GM10847 (cell line): ENCODE results near the gene ATP5F1D.

Experiments
- POLR2A ChIP-seq: IDR thresholded peaks from 2 replicates; pipeline ENCODE4 v1.6.1; 2011; ENCODE audit not compliant: insufficient read length; ENCODE audit errors: extremely low read depth

The ATP5F1D gene

GRCh38 chr19:1257475-1258162 lies 16.1 kb downstream of the ATP5F1D start:
- no peak for TF ChIP-seq POLR2A

DNA sequence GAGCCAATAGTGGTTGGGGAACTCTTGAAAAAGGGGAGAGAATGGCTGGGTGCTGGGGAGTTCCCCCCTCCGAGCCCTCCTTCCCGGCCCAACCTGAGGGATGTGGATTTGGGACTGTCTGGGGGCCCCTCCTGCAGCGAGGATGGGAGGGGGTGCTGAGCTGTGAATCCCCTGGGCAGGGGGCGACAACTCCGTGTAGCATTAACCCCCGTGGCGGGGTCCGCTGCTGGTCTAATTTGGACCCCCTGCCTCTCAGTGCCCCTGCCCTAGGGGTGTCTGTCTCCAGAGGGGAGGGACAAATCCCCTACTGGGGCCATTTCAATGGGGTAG lies 16.6 kb downstream of the ATP5F1D start:
- no peak for TF ChIP-seq POLR2A

DNA sequence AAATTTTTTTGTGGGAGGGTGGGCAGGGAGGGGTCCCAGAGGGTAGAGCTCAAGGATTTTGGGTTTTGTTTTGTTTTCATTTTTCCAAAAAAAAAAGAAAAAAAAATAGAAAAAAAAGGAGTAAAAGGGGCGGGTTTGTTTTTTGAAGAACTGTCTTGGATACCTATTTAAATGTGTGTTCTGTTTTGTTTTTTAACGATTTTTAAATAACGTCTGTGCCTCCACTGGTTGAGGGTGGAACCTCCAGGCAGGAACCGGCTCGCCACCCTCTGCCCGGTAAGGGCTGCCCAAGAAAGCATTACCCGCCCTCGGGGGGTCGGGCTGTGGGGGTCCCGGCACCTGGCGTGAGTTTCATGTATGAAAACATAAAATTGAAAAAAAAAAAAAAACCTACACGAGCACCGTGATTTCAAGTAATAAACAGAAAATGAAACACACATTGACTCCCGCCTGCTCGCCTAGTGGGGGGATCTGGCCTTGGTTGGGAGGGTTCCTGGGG lies 17.2 kb downstream of the ATP5F1D start:
- no peak for TF ChIP-seq POLR2A

- TF ChIP-seq POLR2A = peak; percentile 75
Measured at GRCh38 chr19:1259206-1259875, 17.8 kb downstream of the ATP5F1D start.

GRCh38 chr19:1259876-1260748 lies 18.6 kb downstream of the ATP5F1D start:
- no peak for TF ChIP-seq POLR2A

DNA sequence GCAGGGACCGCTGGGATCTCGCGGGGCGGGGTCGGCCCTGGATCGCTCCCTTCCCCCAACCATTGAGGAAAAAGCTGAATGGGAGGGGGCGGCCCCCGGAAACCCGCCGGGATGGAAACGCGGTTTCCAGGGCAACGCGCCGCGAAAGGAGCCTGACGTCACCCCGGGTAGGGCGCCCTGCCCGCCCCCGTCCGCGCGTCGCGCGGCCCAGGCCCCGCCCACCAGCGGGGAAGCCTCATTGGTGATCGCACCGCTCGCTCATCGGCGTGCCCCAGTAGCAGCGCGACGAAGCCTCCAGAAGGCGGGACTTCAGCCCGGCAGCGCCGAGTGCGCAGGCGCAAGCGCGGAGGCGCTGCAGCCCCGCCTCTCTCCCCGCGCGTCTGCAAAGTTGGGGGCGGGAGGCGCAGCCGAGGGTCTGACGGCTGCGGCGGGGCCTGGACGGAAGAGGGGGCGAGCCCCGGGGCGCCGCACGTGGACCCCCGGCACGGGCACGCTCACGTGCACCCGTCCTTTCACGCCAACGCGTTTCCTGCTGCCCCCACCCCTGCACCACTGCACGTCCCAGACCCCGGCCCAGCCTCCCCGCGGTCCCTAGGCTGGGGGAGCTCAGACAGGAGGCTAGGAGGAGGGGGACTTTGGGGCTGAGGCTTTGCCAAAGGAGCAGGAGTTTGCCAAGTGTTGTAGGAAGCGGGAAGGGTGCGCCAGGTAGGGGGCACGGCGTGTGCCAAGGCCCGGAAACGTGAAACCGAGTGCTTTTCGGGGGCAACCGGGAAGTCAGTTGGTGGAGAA lies 19.4 kb downstream of the ATP5F1D start:
- no peak for TF ChIP-seq POLR2A

GRCh38 chr19:1261538-1261797 lies 19.9 kb downstream of the ATP5F1D start:
- TF ChIP-seq POLR2A = no peak

DNA sequence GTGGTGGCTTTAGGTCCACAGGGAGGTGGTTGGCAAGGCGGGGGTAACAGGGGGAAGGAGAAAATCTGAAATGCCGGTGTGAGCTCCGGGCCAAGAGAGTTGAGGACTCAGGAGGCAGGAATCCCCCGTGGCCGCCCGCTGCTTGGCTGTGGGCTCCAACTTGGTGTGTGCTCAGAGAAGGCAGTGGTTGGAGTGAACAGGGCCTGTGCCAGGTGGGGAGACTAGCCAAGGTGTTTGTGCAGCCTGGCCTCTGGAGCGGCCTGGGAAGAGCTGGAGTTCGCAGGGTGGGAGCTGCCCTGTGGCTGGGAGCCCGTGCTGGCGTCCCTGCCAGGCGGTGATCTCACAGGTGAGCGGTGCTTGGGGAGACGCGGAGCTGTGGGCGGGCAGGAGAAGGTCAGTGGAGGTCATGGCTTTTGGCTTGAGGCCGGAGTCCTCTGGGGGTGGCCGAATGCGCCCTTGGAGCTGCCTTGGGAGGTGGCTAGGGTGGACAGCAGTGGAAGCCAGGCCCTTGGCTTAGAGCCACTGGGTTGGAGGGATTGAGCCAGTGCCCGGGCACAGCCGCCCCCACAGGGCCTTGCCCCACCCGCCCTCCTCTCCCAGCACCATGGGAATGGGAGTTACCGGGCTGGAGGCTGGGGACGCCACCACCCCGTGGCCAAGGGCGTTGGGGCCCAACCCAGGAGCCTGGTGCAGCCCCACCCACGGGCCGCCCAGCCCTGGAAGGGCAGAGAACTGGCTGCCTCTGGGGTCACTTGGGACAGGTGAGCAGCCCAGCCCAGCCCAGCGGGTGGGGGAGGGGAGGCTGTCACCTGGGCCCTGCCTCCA lies 20.5 kb downstream of the ATP5F1D start:
- no peak for TF ChIP-seq POLR2A

DNA sequence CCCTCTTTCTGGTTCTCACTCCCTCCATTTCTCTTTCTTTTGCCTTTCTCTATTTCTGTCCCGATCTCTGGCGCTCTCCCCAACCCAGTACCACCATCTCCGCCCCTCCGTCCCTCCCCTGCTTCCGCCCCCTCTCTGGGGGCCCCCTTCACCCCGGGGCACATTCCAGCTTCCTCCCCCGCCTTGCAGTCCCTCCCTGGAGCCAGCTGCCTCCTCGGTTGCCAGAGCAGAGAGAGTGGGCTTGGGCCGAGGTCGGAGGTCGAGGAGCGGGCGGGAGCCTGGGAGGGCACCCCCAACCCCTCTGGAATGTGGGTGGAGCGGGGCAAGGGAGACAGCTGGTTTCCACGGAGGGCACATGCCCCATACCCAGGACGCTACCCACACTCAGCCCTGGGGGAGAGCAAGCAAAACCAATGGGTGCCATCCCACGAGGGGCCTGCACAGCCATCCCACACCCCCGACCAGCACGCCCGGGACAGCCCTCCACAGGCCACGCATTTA lies 21.1 kb downstream of the ATP5F1D start:
- no peak for TF ChIP-seq POLR2A

DNA sequence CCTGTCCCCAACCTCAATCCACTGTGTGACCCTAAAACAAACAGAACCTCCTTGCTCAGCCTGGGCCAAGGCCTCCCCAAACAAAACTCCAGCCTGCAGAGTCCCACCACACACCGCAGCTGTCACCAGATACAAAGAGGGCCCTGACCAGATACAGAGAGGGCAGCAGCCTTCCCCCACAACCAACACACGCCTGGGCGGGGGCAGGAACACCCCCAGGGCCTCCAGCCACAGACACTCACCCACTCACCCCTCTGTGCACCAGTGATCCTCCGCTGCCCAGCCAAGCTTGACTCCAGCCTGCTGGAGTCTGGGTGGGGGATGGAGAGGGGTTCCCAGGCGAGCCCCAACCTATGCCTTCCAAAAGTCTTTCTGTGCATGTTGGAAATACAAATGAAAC lies 21.6 kb downstream of the ATP5F1D start:
- TF ChIP-seq POLR2A = no peak

DNA sequence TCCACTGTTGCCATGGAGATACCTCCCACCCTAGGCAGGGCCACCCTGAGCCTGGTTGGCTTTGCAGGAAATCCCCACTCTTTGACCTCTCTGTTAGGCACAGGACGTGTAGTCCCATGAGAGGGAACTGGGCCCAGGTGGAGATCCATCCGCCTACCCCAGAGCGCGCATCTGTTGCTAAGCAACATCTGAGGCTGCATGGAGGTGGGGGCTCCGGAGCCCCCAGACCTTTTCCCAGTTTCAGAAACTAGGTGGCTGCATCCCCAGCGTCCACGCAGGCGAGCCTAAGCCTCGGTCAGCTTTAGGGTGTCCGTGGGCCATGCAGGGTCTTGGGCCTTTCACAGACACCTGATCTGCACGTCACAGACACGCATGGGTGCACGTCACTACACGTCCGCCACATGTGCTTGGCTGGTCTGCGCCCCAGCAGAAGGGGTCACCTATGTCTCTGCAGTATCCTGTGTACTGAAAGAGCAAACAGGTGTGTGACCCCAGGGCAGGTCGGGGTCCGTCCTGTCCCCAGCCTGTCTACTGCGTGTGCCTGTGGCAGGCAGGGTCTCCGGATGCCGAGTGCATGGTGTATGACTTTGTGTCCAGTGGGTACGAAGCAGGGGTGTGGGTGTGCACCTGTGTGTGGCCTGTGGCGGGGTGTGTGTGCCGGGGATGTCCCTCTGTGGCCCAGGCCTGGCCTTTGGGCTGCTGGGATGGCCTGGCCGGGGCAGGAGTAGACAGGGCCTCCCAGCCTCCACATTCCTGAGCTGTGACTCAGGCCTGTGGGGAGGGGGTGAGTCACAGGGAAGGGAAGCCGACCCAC lies 23.5 kb downstream of the ATP5F1D start:
- TF ChIP-seq POLR2A = no peak

DNA sequence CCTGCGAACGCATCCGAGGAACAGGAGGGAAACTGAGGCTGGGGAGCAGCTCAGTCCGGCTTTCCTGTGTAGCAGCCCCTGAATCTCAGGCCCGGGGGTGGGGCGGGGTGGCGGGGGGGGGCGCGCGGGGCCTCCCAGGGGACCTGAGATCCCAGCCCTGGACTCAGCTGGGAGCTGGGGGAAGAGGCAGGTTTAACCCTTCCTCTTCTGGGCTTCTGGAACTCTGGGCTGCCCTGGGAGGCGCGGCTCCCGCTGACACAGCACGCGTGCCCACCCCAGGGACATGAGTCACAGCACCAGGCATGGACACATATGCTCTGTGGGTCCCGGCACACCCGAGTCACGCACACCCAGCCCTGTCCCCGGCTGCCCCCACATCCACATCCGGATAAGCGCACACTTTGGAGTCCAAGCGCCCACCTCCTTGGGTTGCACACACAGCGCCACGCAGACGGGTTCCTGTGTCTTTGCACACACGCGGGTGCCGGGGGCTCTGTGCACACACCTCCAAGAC lies 24.1 kb downstream of the ATP5F1D start:
- no peak for TF ChIP-seq POLR2A

DNA sequence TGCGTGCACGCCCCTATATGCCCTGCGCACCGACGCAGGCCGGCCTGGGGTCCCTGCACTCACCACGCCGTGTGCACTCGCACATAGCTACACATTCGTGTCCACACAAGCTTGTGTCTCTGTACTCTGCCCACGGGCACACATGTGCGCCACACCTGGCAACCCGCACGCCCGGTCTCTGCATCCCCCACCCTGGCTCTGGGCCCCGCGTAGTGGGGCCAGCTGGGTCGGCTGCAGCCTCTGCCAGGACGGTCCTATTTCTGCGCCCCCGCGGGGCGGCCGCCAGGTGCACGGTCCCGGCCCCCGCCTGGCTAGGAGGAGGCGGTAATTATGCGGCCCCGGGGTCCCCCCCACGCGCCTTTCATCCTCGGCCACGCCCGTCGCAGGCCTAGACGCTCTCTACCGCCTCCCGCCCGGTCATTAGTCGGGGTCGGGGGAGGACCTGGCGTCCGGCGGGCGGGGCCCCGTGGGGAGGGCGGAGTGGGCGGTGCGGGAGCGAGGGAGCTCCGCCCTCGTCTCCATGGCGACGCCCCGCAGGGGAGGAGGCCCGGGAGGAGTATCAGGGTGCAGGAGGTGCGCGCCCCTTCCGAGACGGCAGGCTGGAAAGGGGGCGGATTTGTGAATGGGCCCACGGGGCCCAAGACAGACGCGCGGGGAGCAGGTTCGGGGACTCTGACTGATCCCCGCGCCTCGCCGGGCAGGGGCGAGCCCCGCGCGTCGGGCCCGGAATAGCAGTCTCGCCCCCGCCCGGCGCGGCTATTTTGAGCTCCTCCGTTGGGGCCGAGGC lies 24.8 kb downstream of the ATP5F1D start:
- no peak for TF ChIP-seq POLR2A

DNA sequence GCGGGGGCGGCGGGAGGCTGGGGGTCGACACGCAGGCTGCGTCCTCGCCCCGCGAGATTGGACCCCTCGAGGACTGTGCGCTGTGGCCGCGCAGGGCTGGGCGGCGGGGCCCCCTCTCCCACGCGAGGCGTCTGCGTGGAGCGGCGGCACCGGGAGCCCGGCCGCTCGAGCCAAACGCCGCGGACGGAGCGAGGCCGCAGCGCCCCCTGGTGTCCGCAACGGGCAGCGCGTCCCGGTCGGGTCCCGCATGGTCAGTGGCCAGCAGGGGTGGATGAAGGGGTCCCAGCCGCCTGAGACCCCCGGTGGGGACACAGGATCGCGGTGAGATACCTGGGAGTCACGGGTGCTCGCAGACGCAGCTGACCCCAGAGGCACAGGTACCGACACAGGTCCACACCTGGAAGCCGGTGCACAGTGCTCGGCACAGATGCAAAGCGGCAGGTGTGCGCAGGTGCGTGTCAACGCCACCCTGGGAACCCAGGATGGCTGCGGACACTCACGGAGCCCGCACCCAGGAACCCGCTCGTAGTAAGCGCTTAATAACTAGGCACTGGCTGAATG lies 25.4 kb downstream of the ATP5F1D start:
- no peak for TF ChIP-seq POLR2A
